GM12878 (cell line): ENCODE results near the gene HPCA. TPM values are rescaled to one million over a fixed set of nuclear protein-coding genes. Genes with fewer than 3 reads are reported as not detected.
A peak's percentile ranks its signal among the peaks of the same experiment; 100 is the strongest.

Experiments
- ATAC-seq: fragments of 200-7000 bp; cut with Tn5 transposase; 3 replicates; pipeline ENCODE4 v1.9.1; 2020; ENCODE audit warnings: mild to moderate bottlenecking, moderate library complexity
- BruUV-seq: library from RNA; stranded (reverse); fragments of 400-500 nt; replicated peaks from 2 replicates; lab custom pipeline; 2021; lab: Mats Ljungman, UMichigan
- CTCF ChIA-PET: fragments of 300-600 bp; sonication (Branson Sonifier 250); formaldehyde crosslinking; extraction: SDS; loops from one replicate; lab custom pipeline; 2021; ENCODE audit warnings: inconsistent platforms; lab: Yijun Ruan, JAX
- POLR2A ChIA-PET: fragments of 350-600 bp; formaldehyde crosslinking; extraction: SDS; loops from one replicate; lab custom pipeline; 2021; ENCODE audit warnings: inconsistent platforms; lab: Charles Lee
- RAD21 ChIA-PET: fragments of 300-600 bp; sonication (Branson Sonifier 250); formaldehyde crosslinking; loops from one replicate; lab custom pipeline; 2023; ENCODE audit warnings: antibody characterized with exemption; ENCODE audit not compliant: unreplicated experiment; lab: Charles Lee
- SMC1A ChIA-PET: fragments of 300-600 bp; sonication (Branson Sonifier 250); formaldehyde crosslinking; loops from one replicate; lab custom pipeline; 2023; ENCODE audit not compliant: unreplicated experiment, uncharacterized antibody; lab: Charles Lee
- DNase-seq: peaks from one replicate; pipeline ENCODE4 v3.0.0-alpha.2; 2011; ENCODE audit warnings: low read depth, low spot score
- FAIRE-seq: peaks from 3 replicates; lab custom pipeline; 2011; peaks lifted over from hg19 to GRCh38; lab: Jason Lieb, UNC
- H2AFZ ChIP-seq: 2 replicates; pipeline ENCODE4 v1.6.0; 2011; ENCODE audit warnings: low read depth, low read length, control low read depth; ENCODE audit not compliant: control insufficient read depth
- H3K27ac ChIP-seq: 2 replicates; pipeline ENCODE4 v1.5.1; 2011; ENCODE audit warnings: control low read depth; ENCODE audit not compliant: control insufficient read depth, insufficient read depth
- H3K27me3 ChIP-seq, 2 experiments: replicated peaks in 1 of 2; 2 replicates each; pipeline versions ENCODE4 v1.6.0 to v1.6.1; 2011; ENCODE audit warnings: low read length in 1 of 2; ENCODE audit not compliant: control insufficient read depth in 2 of 2, insufficient read depth in 2 of 2
- H3K36me3 ChIP-seq, 2 experiments: 2 replicates each; pipeline ENCODE4 v1.5.1; 2011; ENCODE audit warnings: low read length in 1 of 2; ENCODE audit not compliant: control insufficient read depth in 2 of 2, insufficient read depth in 2 of 2
- H3K4me1 ChIP-seq: 2 replicates; pipeline ENCODE4 v1.6.1; 2011; ENCODE audit warnings: mild to moderate bottlenecking, low read length, moderate library complexity, mixed read lengths; ENCODE audit not compliant: control insufficient read depth, insufficient read depth
- H3K4me2 ChIP-seq: 2 replicates; pipeline ENCODE4 v1.6.0; 2011; ENCODE audit warnings: control low read depth; ENCODE audit not compliant: control insufficient read depth, insufficient read depth
- H3K4me3 ChIP-seq: fragments of 200-600 bp; sonication (generic); 2 replicates; pipeline ENCODE4 v1.5.1; 2016
- H3K79me2 ChIP-seq: 2 replicates; pipeline ENCODE4 v1.6.0; 2011; ENCODE audit warnings: low read length; ENCODE audit not compliant: control insufficient read depth, insufficient read depth
- H3K9ac ChIP-seq: 2 replicates; pipeline ENCODE4 v1.8.0; 2011; ENCODE audit warnings: low read length, control low read depth, mixed read lengths; ENCODE audit not compliant: control insufficient read depth, insufficient read depth
- H3K9me3 ChIP-seq: replicated peaks from 3 replicates; pipeline ENCODE4 v1.5.1; 2011; ENCODE audit warnings: mild to moderate bottlenecking, low read length; ENCODE audit not compliant: control insufficient read depth, insufficient read depth
- H4K20me1 ChIP-seq: 2 replicates; pipeline ENCODE4 v1.6.0; 2011; ENCODE audit not compliant: control insufficient read depth, insufficient read depth
- ATF7 ChIP-seq: fragments of 450-650 bp; IDR thresholded peaks from 2 replicates; pipeline ENCODE4 v1.6.1; 2016; ENCODE audit warnings: low read depth, mild to moderate bottlenecking
- RFX5 ChIP-seq: IDR thresholded peaks from 2 replicates; pipeline ENCODE4 v1.6.1; 2011; ENCODE audit warnings: low read depth, low read length, improper control_type of control experiment
- SMARCA5 ChIP-seq: fragments of 450-650 bp; IDR thresholded peaks from 2 replicates; pipeline ENCODE4 v1.6.1; 2017; ENCODE audit warnings: mild to moderate bottlenecking
- WGBS: methylation state at CpG from one replicate; pipeline ENCODE4 v1.1.6; 2016; ENCODE audit warnings: low lambda C conversion rate; ENCODE audit not compliant: insufficient replicate concordance, insufficient coverage; ENCODE audit errors: missing lambda C conversion rate; 5-methylcytosine and 5-hydroxymethylcytosine counted together
- in situ Hi-C: fragments of 300-500 bp; cut with MboI; formaldehyde crosslinking; loops from 9 replicates; pipeline ENCODE4 v1.14.3; 2018; ENCODE audit warnings: mixed read lengths
- intact Hi-C: fragments of 100-400 bp; cut with micrococcal nuclease; formaldehyde crosslinking; loops from one replicate; pipeline ENCODE4 v1.14.2; 2022; ENCODE audit not compliant: unreplicated experiment
- polyA plus RNA-seq, 11 experiments: library from polyadenylated mRNA; depleted of rRNA in 4 of 11; unstranded in 6 of 11; stranded (reverse) in 5 of 11; fragments of >200 nt; fragmentation: Nextera tagmentation in 4 of 11; fragmentation: Illumina TruSeq in 1 of 11; extraction: Ambion mirVana in 4 of 11; extraction: Trizol in 1 of 11; gene quantifications; 1 replicate in 1 of 11; 2 replicates in 10 of 11; pipeline versions ENCODE4 v1.2.1 to v1.2.3, GENCODE V29; 2011 to 2016; ENCODE audit warnings: inconsistent platforms in 2 of 11, missing spikeins in 2 of 11, low read depth in 1 of 11
- total RNA-seq, 4 experiments: library from RNA; depleted of rRNA in 3 of 4; stranded (reverse); fragments of >200 nt in 3 of 4; fragmentation: Illumina TruSeq in 1 of 4; extraction: Trizol in 1 of 4; gene quantifications; 2 replicates each; pipeline versions ENCODE4 v1.2.1 to v1.2.3, GENCODE V29; 2013 to 2021

The HPCA gene
- total and polyA plus RNA-seq, 10 of the 15 experiments (the other 5 are each of a cell fraction or from before 2014, with no cell fraction given), result 0.11 TPM; not detected in 9

DNA sequence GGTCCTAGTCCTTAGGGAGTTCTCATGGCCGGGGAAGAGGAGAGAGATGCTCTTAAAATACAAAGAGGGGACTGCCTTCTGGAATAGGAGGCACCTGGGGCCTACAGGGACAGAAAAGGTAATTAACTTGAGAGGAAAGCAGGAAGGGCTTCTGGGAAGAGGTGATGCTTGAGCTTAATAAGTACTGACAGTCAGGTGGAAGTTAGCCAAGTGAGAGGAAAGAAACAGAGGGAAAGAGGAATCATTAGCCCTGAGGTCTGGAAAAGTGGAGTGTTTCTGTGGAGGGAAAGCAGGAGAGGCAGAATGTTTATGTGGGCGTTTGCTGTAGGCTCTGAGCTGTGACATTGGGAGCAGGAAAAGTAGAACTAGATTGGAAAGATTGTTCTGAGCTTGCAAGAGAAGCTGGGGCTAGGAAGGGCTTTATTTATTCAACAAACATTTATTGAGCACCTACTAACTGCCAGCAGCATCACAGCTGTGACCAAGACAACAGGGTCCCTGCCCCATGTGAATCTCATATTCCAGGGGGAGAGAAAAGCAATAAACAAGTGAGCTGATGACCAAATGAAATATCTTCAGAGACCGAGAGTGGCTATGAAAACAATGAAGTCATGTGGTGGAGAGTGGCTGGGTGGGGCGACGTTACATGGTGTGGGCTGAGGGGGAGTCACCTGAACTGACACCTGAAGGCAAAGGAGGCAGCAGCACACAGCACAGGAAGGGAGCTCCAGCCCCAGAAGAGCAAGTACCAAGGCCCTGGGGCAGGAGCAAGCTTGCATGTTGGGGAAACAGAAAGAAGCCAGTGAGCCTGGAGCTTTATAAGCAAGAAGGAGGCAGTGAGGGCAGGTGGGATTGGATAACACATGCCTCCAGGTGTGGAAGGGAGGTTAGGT is 11.2 kb upstream of the HPCA start:
- no peaks in the 10 kb centered on the region; the same call in 1 of the 2 replicates for H4K20me1 ChIP-seq
- intact Hi-C loops (loop anchor here (5.0 to 10.0 kb wide), 2 partner anchors 58 to 350 kb away; partner anchors contain the start of genes S100PBP and YARS1), in situ Hi-C loops (no loop called here)
- POLR2A ChIA-PET, result interaction anchor here (0.9 to 1.4 kb wide), 5 partner anchors 18 to 163 kb away, joined by 3 to 11 read pairs (median 5); no protein-coding TSS in a partner anchor
- RAD21 ChIA-PET, result interaction anchor here (0.6 to 3.1 kb wide), 10 partner anchors 63 to 355 kb away, joined by 3 to 17 read pairs (median 3); partner anchors contain the start of gene AZIN2
- FAIRE-seq, result peak; percentile 54
- no peaks in the 10 kb centered on the region for H3K36me3 ChIP-seq
- DNase-seq, result no peak
- H3K9ac ChIP-seq, result no peak overlapping the region
- no peak for ATAC-seq
- CTCF ChIA-PET, result interaction anchor here (0.7 to 3.5 kb wide), 41 partner anchors 9 to 473 kb away, joined by 3 to 57 read pairs (median 5); partner anchors contain the start of gene TRIM62
- SMC1A ChIA-PET, result interaction anchor here (0.6 to 3.5 kb wide), 20 partner anchors 8 to 355 kb away, joined by 3 to 16 read pairs (median 5); no protein-coding TSS in a partner anchor
- no TSS peak for BruUV-seq
- no peaks in the 10 kb centered on the region for H3K79me2 ChIP-seq
- TF ChIP-seq RFX5 (no peak), ATF7 (peak; percentile 25; the same call in 1 of the 2 replicates), SMARCA5 (0 out of 2 replicates have a peak, but pooled peaks have one; percentile 63)
- 26% methylated on average over 5 of the region's 5 CpGs for WGBS
- peaks cover 10% of the 10 kb centered on the region for H3K4me1 ChIP-seq
- H2AFZ ChIP-seq, result no peak overlapping the region
- no peaks in the 10 kb centered on the region for H3K9me3 ChIP-seq
- no peak overlapping the region for H3K4me2 ChIP-seq
- H3K4me3 ChIP-seq, result no peak overlapping the region
- peaks cover 9 to 12% of the 10 kb centered on the region in 2 experiments; a peak in 3 of 4 replicates for H3K27me3 ChIP-seq
- no peak overlapping the region for H3K27ac ChIP-seq
